ENCODE data around the gene SPPL3.

GRCh38 chr12:120755269-120755668 is 148.9 kb downstream of the SPPL3 start:
- TF ChIP-seq CTCF (IDR thresholded peaks at IDR 0.05; ENCODE audit: insufficient read depth, low read length, poor library complexity, severe bottlenecking), result no peak
- TF ChIP-seq EZH2phosphoT487 (conservative IDR thresholded peaks at IDR 0.05; ENCODE audit: low read length), result no peak
